ENCODE data around the gene CLDN5.
"Not testable (repeated sequence)": the region's sequence is repeated elsewhere in the genome, so short reads cannot be mapped to it uniquely, and the experiment has no call there.

Gene CLDN5

GRCh38 chr22:19555651-19556050, 31.4 kb upstream of the CLDN5 start:
- TF ChIP-seq CTCF (IDR thresholded peaks at IDR 0.05; ENCODE audit: low read depth, low read length), result no peak
- no peak overlapping the region for H3K4me3 ChIP-seq (ENCODE audit: low read depth, low read length)

- TF ChIP-seq CTCF (IDR thresholded peaks at IDR 0.05; ENCODE audit: low read depth, low read length), result no peak
- no peak overlapping the region for H3K4me3 ChIP-seq (ENCODE audit: low read depth, low read length)
These were observed 30.7 kb upstream of the CLDN5 start for GRCh38 chr22:19554834-19555404.

- TF ChIP-seq CTCF (IDR thresholded peaks at IDR 0.05; ENCODE audit: low read depth, low read length), result no peak
- H3K4me3 ChIP-seq (ENCODE audit: low read depth, low read length), result no peak overlapping the region
These were observed 29.0 kb upstream of the CLDN5 start for GRCh38 chr22:19553201-19553600.

- H3K4me3 ChIP-seq (ENCODE audit: low read depth, low read length), result no peak overlapping the region
- no peak for TF ChIP-seq CTCF (IDR thresholded peaks at IDR 0.05; ENCODE audit: low read depth, low read length)
These were observed 26.2 kb upstream of the CLDN5 start for GRCh38 chr22:19550382-19550781.

GRCh38 chr22:19549428-19549827, 25.2 kb upstream of the CLDN5 start:
- TF ChIP-seq CTCF (IDR thresholded peaks at IDR 0.05; ENCODE audit: low read depth, low read length), result no peak
- H3K4me3 ChIP-seq (ENCODE audit: low read depth, low read length), result no peak overlapping the region

GRCh38 chr22:19548964-19549363, 24.8 kb upstream of the CLDN5 start:
- no peak for TF ChIP-seq CTCF (IDR thresholded peaks at IDR 0.05; ENCODE audit: low read depth, low read length)
- H3K4me3 ChIP-seq (ENCODE audit: low read depth, low read length), result no peak overlapping the region

- H3K4me3 ChIP-seq (ENCODE audit: low read depth, low read length), result not testable (repeated sequence)
These were observed 24.2 kb upstream of the CLDN5 start for GRCh38 chr22:19548427-19548826.

- H3K4me3 ChIP-seq (ENCODE audit: low read depth, low read length), result no peak overlapping the region
- TF ChIP-seq CTCF (IDR thresholded peaks at IDR 0.05; ENCODE audit: low read depth, low read length), result no peak
These were observed 23.4 kb upstream of the CLDN5 start for GRCh38 chr22:19547620-19548019.

Data from WI38 (cell line).